Breast epithelium (tissue), 3 donors: Measurements from ENCODE around the gene WBP1.
"Not testable (repeated sequence)": the region's sequence is repeated elsewhere in the genome, so short reads cannot be mapped to it uniquely, and the experiment has no call there.

Experiments used
- CTCF ChIP-seq, 3 donors: fragments of 450-650 bp; IDR thresholded peaks; one replicate each; pipeline ENCODE4 v1.5.1; 2016 to 2017; ENCODE audit warnings: antibody characterized with exemption in 3 of 3, mild to moderate bottlenecking in 3 of 3, moderate library complexity in 3 of 3
- POLR2AphosphoS5 ChIP-seq, 3 donors: sonication (generic); formaldehyde crosslinking; IDR thresholded peaks; one replicate each; pipeline ENCODE4 v1.6.1; 2017; ENCODE audit warnings: antibody characterized with exemption in 3 of 3

GRCh38 chr2:74470742-74471141, 12.5 kb downstream of the WBP1 start:
- TF ChIP-seq CTCF, POLR2AphosphoS5 (IDR thresholded peaks at IDR 0.05): not testable (repeated sequence)
